HG03045 (cell line): ENCODE data around the gene LONRF2.

Experiments
- ATAC-seq: cut with Tn5 transposase; IDR thresholded peaks from one replicate; pipeline ENCODE4 v1.9.1; 2021; ENCODE audit warnings: mild to moderate bottlenecking, moderate library complexity; ENCODE audit not compliant: unreplicated experiment

Gene LONRF2

DNA sequence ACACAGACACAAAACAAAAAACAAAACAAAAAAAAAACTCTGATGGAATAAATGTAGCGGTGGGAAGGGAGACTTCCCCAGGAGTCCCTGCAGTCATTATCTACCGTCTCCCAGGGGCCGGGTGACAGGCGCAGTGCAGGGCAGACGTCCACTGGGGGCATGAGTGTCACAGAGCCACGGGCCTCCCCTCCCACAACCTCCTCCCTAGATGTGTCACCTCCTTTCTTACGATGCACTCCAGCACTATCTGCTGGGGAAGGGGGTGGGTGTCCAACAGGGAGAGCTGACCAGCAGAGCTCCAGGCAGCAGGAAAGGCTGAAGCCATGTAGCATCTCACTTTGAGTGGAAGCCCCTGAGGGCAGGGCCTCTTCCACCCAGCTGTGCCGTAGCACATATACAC is 84.5 kb downstream of the LONRF2 start:
- no peak for ATAC-seq

DNA sequence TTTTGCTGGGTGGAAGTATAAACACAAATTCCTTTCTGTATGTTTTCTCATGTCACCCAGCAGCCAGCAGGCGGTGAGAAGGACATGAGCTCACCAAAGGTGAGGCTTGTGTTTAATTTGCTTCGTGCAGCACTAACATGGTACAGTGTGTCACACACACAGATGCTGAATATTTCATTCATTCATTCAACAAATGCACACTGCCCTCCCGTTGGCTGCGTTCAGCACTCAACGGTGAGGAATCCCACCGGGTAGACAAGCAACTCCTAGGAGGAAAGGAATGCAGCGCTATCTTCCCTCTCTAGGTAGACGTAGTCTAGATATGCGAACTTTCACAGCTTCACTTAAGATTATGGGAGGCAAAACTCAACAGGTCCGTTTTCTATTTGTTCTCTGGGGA is 85.1 kb downstream of the LONRF2 start:
- no peak for ATAC-seq

DNA sequence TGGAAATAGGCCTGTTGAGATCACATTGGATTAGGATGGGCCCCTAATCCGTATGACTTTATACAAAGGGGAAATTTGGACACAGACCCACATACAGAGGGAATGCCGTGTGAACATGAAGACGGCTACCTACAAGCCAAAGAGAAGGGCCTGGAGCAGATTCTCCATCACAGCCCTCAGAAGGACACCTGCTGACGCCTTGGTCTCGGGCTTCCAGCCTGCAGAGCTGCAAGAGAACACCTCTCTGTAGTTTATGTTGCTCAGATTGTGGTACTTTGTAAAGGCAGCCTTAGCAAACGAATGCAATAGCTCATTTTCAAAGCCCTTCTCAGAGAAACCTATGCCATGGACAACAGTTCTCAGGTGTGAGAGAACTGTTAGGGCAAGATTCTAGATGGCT is 86.1 kb downstream of the LONRF2 start:
- no peak for ATAC-seq

DNA sequence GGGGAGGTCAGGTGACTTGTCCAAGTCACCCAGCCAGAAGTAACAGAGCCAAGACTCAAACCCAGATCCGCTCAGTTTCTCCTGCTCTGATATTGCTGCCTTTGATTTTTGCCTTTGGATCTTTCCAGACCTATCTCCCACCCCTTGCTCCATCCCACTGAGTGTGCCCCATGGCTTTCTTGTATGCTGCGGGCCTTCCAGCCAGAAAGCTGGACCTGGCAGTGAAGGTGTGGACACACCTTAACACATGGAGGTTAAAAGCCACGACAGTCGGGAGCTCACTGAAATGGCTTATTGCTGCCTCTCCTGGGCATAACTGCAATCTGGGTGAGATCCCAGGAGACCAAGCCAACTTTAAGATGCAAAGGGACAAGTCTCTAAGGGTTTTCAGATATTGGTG is 86.7 kb downstream of the LONRF2 start:
- no peak for ATAC-seq

DNA sequence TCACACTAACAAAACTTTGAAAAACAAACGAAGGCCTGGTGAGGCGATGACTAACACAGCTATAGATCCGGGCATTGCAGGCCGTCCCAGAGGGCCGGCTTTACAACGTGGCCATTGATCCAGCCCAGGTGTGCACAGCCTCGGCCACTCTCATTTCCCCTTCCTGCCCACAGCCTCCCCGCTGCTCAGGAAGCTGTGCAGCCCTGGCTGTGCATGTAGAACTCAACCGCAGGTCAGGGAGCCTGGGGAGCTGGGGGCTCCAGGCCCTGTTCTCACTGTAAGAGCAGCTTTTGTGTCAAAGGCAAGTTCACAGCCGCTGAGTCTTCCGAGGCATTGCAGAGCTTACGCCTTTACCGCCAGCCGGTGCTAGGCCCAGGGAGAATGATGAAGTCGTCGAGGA is 87.2 kb downstream of the LONRF2 start:
- peak; percentile 74 for ATAC-seq

DNA sequence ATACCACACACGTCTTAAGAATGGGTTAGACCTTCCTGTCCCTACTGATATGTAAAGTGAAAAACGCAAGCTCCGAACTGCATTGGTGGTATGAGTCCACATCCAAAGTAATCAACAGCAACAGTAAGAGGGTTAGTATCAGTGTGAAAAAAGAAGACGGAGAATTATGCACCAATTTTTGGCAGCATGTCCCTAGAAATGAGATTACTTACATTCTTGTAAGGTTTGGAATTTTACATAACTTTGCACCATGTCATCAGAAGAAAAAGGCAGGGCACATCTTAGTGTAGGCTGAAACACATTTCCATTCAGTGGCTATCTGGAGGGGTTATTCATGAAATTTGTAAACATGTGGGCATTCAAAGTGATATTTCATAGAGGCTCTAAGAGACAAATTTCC is 88.2 kb downstream of the LONRF2 start:
- ATAC-seq, result no peak

DNA sequence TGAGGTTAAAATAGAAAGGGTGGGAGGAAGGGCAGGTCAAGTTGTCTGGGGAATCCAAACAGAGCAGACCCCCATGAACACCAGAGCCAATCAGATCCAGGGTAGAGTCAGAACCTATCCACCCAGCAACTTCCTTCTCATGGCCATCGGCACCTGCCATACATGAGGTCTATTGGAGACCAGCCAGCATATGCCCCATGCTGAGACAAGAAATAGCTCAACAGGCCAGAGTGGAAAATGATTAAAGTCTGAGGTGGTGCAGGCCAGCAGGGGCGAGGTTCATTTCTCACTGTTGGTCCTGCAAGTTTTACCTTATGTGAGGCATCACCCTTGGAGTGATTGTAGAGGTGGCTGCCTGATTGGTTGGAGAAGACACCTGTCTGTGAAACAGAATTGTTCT is 89.2 kb downstream of the LONRF2 start:
- no peak for ATAC-seq

DNA sequence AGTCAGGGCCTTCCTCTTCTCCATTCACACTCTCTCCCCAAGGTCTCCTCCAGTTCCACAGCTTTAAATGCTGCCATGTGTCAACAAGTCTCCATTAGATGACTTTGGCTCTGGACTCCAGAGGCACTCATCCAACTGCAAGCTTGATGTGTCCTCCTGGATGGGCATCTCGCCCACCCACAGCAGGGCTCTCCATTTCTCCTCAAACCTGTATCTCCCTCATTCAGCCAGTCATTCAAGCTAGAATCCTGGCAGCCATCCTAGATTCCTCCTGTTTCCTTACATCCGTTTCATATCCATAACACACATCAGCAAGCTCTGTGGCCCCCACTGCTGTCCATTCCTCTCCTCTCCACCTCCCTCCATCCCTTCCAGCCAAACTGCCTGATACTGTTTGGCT is 91.5 kb downstream of the LONRF2 start:
- no peak for ATAC-seq

DNA sequence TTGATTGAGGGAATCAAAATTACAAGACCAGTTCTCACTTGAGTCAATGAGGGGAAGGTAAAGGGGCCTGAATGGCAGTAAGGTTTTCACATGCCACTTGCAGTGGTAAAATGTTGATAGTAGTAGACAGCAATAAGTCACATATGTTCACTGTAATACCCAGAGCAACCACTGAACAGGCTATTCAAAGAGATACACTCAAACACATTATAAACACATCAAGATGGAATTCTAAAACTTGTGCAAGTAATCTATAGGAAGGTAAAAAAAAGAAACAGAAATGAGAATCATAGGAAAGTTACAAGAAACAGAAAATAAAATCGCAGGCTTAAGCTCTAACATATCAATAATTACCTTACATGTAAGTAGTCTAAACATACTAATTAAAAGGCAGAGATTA is 93.3 kb downstream of the LONRF2 start:
- ATAC-seq, result no peak

DNA sequence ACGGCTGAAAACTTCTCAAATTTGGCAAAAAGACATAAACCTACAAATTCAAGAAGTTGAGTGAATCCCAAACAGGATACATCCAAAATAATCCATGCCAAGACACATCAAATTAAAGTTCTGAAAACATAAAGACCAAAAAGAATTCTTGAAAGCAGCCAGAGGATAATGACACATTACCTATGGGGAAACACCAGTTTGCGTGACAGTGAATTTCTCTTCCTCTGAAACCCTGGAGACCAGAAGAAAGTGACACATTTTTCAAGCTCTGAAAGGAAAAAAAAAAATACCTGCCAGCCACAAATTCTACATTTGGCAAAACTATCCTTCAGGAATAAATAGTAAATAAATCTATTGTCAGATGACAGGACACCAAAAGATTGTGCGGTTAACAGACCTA is 93.9 kb downstream of the LONRF2 start:
- ATAC-seq, result no peak

DNA sequence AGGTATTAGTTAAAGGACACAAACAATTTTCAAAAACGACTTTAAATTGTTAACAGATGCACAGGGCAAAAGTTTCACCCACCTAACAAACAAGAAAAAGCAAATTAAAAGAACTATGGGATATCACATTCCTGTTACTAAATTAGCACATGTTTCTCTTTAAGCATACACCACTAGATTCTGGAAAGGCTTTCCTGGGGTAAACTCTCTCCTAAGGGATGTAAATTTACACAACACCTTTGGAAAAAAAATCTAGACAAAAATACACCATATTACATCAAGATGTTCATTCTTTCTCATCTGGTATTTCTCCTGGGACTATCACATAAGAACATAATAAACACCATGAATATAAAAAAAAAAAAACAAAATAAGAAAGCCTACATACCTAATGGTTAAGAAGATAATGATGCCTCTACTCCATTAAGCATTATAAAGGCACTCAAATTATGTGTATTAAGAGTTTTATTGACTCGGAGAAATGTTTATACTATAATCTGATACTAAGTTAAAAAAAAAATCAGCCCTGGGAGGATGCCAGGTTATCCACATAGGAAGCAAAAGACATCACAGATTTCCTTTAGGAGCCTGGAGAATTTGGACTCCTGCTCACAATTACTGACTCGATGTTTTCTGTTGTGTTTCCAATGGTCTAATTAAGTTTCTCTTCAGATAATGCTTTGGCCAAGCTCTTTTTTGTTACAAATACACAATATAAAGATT is 97.2 kb downstream of the LONRF2 start:
- no peak for ATAC-seq

DNA sequence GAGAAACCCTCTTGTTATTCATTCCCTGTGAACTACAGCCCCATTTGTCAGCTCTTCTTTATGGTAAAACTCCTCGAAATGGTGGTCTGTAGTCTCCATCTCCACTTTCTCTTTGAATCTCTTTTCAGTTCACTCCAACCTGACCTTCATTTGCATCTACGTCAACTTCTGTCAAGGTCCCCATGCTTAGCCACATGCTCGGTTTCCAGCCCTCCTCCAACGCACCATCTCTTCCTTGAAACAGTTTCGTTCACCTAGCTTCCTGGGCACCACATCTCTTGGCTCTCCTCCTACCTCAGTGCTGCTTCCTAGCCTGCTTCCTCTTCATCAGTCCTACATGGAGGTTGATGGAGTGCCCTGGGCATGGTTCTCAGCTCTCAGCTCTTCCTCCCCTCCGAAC is 98.8 kb downstream of the LONRF2 start:
- no peak for ATAC-seq
